Mesenchymal stem cell (in vitro differentiated cells and primary cell): ENCODE measurements around the gene SLC2A4RG.
"Not testable (repeated sequence)": the region's sequence is repeated elsewhere in the genome, so short reads cannot be mapped to it uniquely, and the experiment has no call there.

Source experiments
- DNase-seq: peaks from one replicate; pipeline ENCODE4 v3.0.0-alpha.2; 2013
- H2AFZ ChIP-seq: one replicate; pipeline ENCODE4 v1.6.1; 2013; ENCODE audit warnings: low read depth, mild to moderate bottlenecking, control low read depth, inconsistent platforms, low read length, moderate library complexity
- H2AK5ac ChIP-seq: 2 replicates; pipeline ENCODE4 v1.6.1; 2013; ENCODE audit warnings: low read length, moderate library complexity, mild to moderate bottlenecking, inconsistent platforms; ENCODE audit not compliant: severe bottlenecking
- H2BK120ac ChIP-seq: one replicate; pipeline ENCODE4 v1.6.1; 2013; ENCODE audit warnings: low read depth, mild to moderate bottlenecking, inconsistent platforms, low read length, moderate library complexity
- H2BK12ac ChIP-seq, 2 experiments: one replicate each; pipeline ENCODE4 v1.6.1; 2013; ENCODE audit warnings: inconsistent platforms in 2 of 2, low read length in 2 of 2, mild to moderate bottlenecking in 2 of 2, moderate library complexity in 2 of 2, control low read depth in 1 of 2
- H2BK15ac ChIP-seq: one replicate; pipeline ENCODE4 v1.6.1; 2013; ENCODE audit warnings: mild to moderate bottlenecking, low read depth, inconsistent platforms; ENCODE audit not compliant: poor library complexity, severe bottlenecking
- H2BK5ac ChIP-seq: 2 replicates; pipeline ENCODE4 v1.6.1; 2013; ENCODE audit warnings: low read depth, mild to moderate bottlenecking, low read length, control low read depth, inconsistent platforms; ENCODE audit not compliant: poor library complexity, severe bottlenecking
- H3K14ac ChIP-seq, 2 experiments: one replicate each; pipeline ENCODE4 v1.6.1; 2013; ENCODE audit warnings: inconsistent platforms in 2 of 2, low read length in 2 of 2, control low read depth in 1 of 2, mild to moderate bottlenecking in 1 of 2, moderate library complexity in 1 of 2
- H3K18ac ChIP-seq, 2 experiments: one replicate each; pipeline ENCODE4 v1.6.1; 2013; ENCODE audit warnings: inconsistent platforms in 2 of 2, low read length in 2 of 2, control low read depth in 1 of 2, low read depth in 1 of 2, mild to moderate bottlenecking in 1 of 2
- H3K23ac ChIP-seq, 2 experiments: one replicate each; pipeline ENCODE4 v1.6.1; 2013; ENCODE audit warnings: inconsistent platforms in 2 of 2, low read length in 2 of 2, mild to moderate bottlenecking in 2 of 2, moderate library complexity in 2 of 2, control low read depth in 1 of 2
- H3K27ac ChIP-seq: 2 replicates; pipeline ENCODE4 v1.5.1; 2013; ENCODE audit warnings: mild to moderate bottlenecking, moderate library complexity, low read length, control low read depth, inconsistent platforms; ENCODE audit not compliant: poor library complexity, severe bottlenecking
- H3K27me3 ChIP-seq, 2 experiments: 2 replicates each; pipeline versions ENCODE4 v1.6.1 to v1.7.0; 2013; ENCODE audit warnings: low read length in 2 of 2, mild to moderate bottlenecking in 2 of 2, moderate library complexity in 2 of 2, control low read depth in 1 of 2, inconsistent platforms in 1 of 2; ENCODE audit not compliant: control insufficient read depth in 1 of 2, insufficient read depth in 1 of 2
- H3K36me3 ChIP-seq, 2 experiments: 2 replicates each; pipeline versions ENCODE4 v1.6.1 to v1.7.0; 2013; ENCODE audit warnings: low read length in 2 of 2, control low read depth in 1 of 2, inconsistent platforms in 1 of 2, low read depth in 1 of 2, mild to moderate bottlenecking in 1 of 2; ENCODE audit not compliant: insufficient read depth in 2 of 2, control insufficient read depth in 1 of 2
- H3K4ac ChIP-seq, 2 experiments: one replicate each; pipeline ENCODE4 v1.6.1; 2013; ENCODE audit warnings: inconsistent platforms in 2 of 2, low read length in 2 of 2, mild to moderate bottlenecking in 2 of 2, moderate library complexity in 2 of 2, control low read depth in 1 of 2, low read depth in 1 of 2
- H3K4me1 ChIP-seq: 2 replicates; pipeline ENCODE4 v1.6.1; 2013; ENCODE audit warnings: low read depth, low read length, control low read depth; ENCODE audit not compliant: control insufficient read depth, insufficient read depth
- H3K4me2 ChIP-seq: 2 replicates; pipeline ENCODE4 v1.6.1; 2013; ENCODE audit warnings: low read length, mild to moderate bottlenecking, inconsistent platforms; ENCODE audit not compliant: poor library complexity, severe bottlenecking
- H3K4me3 ChIP-seq, 2 experiments: 2 replicates each; pipeline versions ENCODE4 v1.5.1 to v1.7.0; 2013; ENCODE audit warnings: low read length in 2 of 2, mild to moderate bottlenecking in 2 of 2, control low read depth in 1 of 2, low read depth in 1 of 2; ENCODE audit not compliant: insufficient read depth in 1 of 2
- H3K79me1 ChIP-seq: replicated peaks from 2 replicates; pipeline ENCODE4 v1.6.1; 2013; ENCODE audit warnings: mild to moderate bottlenecking, control low read depth, low read length, inconsistent platforms; ENCODE audit not compliant: poor library complexity, severe bottlenecking
- H3K9ac ChIP-seq: 2 replicates; pipeline ENCODE4 v1.7.0; 2013; ENCODE audit warnings: mild to moderate bottlenecking, low read length, moderate library complexity
- H3K9me3 ChIP-seq: 2 replicates; pipeline ENCODE4 v1.7.0; 2013; ENCODE audit warnings: mild to moderate bottlenecking, low read length; ENCODE audit not compliant: control insufficient read depth
- H4K8ac ChIP-seq: one replicate; pipeline ENCODE4 v1.6.1; 2013; ENCODE audit warnings: inconsistent platforms, mild to moderate bottlenecking, low read length, moderate library complexity
- H4K91ac ChIP-seq: one replicate; pipeline ENCODE4 v1.6.1; 2013; ENCODE audit warnings: mild to moderate bottlenecking, low read length, inconsistent platforms
- WGBS: methylation state at CpG from one replicate; pipeline ENCODE4 v1.1.7; 2013; ENCODE audit warnings: mixed read lengths; 5-methylcytosine and 5-hydroxymethylcytosine counted together

SLC2A4RG gene

DNA sequence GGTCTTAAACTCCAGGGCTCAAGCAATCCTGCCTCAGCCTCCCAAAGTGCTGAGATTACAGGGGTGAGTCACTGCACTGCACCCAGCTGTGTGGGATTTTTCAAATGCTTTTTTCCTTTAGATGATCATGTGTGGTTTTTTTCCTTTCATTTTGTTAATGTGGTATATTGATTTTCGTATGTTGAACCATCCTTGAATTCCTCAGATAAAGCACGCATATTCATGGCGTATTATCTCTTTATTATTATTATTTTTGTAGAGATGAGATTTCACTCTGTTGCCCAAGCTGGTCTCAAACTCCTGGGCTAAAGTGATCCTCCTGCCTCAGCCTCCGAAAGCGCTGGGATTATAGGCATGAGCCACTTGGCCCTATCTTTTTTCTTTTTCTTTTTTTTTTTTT is 24.7 kb upstream of the SLC2A4RG start:
- WGBS = 100% methylated on average over 2 of the region's 5 CpGs
- H4K8ac ChIP-seq = no peak overlapping the region
- H3K79me1 ChIP-seq = peaks cover 12% of the 10 kb centered on the region
- no peak overlapping the region for H3K27ac ChIP-seq
- H2BK120ac ChIP-seq = no peak overlapping the region
- H4K91ac ChIP-seq = no peak overlapping the region
- H3K18ac ChIP-seq = no peak overlapping the region
- H3K27me3 ChIP-seq = no peaks in the 10 kb centered on the region
- no peaks in the 10 kb centered on the region for H3K4me1 ChIP-seq
- H2AFZ ChIP-seq = no peak overlapping the region
- no peak overlapping the region for H3K14ac ChIP-seq
- no peak overlapping the region for H3K4ac ChIP-seq
- H3K4me3 ChIP-seq = no peak overlapping the region
- no peak overlapping the region for H2BK15ac ChIP-seq
- no peak for DNase-seq
- H2AK5ac ChIP-seq = no peak overlapping the region
- H2BK5ac ChIP-seq = no peak overlapping the region
- no peak overlapping the region for H2BK12ac ChIP-seq
- H3K9me3 ChIP-seq = peaks cover 32% of the 10 kb centered on the region
- no peak overlapping the region for H3K4me2 ChIP-seq
- H3K9ac ChIP-seq = no peak overlapping the region
- no peak overlapping the region for H3K23ac ChIP-seq
- peaks cover 62 to 83% of the 10 kb centered on the region in 2 experiments for H3K36me3 ChIP-seq

DNA sequence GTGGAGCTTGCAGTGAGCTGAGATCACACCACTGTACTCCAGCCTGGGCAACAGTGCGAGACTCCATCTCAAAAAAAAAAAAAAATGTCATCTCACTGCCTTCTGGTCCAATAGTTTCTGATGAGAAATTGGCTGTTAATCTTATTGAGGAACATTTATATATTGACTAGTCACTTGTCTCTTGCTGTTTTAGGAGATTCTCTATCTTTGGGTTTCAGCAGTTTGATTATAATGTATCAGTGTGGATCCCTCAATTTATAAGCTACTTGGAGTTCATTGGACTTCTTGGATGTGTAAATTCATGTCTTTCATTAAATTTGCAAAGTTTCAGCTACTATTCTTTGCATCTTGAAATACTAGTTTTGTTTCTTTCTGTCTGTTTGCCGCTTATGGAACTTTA is 20.6 kb upstream of the SLC2A4RG start:
- H2AFZ ChIP-seq = no peak overlapping the region
- no peak for DNase-seq

DNA sequence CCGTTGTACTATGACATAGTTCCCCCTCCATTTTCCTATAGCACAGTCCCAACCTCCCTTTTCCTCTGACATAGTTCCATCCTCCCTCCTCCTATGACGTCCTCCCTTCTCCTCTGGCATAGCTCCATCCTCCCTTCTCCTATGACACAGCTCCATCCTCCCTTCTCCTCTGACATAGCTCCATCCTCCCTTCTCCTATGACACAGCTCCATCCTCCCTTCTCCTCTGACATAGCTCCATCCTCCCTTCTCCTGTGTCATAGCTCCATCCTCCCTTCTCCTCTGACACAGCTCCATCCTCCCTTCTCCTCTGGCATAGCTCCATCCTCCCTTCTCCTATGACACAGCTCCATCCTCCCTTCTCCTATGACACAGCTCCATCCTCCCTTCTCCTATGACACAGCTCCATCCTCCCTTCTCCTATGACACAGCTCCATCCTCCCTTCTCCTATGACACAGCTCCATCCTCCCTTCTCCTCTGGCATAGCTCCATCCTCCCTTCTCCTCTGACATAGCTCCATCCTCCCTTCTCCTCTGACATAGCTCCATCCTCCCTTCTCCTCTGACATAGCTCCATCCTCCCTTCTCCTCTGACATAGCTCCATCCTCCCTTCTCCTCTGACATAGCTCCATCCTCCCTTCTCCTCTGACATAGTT is 16.5 kb upstream of the SLC2A4RG start:
- H3K14ac ChIP-seq, H2BK12ac ChIP-seq, H2BK5ac ChIP-seq, H3K4me3 ChIP-seq, H3K4ac ChIP-seq, H3K18ac ChIP-seq, H3K4me1 ChIP-seq, H3K27me3 ChIP-seq, H2AFZ ChIP-seq, H2BK15ac ChIP-seq, H3K4me2 ChIP-seq, H3K9ac ChIP-seq, H2BK120ac ChIP-seq, H3K23ac ChIP-seq, H4K8ac ChIP-seq, H4K91ac ChIP-seq, DNase-seq, H3K27ac ChIP-seq, H2AK5ac ChIP-seq: not testable (repeated sequence)
- H3K36me3 ChIP-seq = peaks cover 41% of the 10 kb centered on the region in 2 experiments
- peaks cover 29% of the 10 kb centered on the region for H3K79me1 ChIP-seq
- peaks cover 17% of the 10 kb centered on the region for H3K9me3 ChIP-seq
- 98% methylated on average over 2 of the region's 2 CpGs for WGBS

More for the DNA sequence above, 20.6 kb upstream of the SLC2A4RG start:
- Histone ChIP-seq H3K9ac (no peak overlapping the region), H3K23ac (no peak overlapping the region), H2BK12ac (no peak overlapping the region), H2AK5ac (no peak overlapping the region), H3K9me3 (peaks cover 28% of the 10 kb centered on the region), H3K14ac (no peak overlapping the region), H2BK5ac (no peak overlapping the region), H3K18ac (no peak overlapping the region), H3K27me3 (no peaks in the 10 kb centered on the region), H3K36me3 (peaks cover 56 to 66% of the 10 kb centered on the region in 2 experiments), H2BK15ac (no peak overlapping the region), H3K4me1 (no peaks in the 10 kb centered on the region), H3K27ac (no peak overlapping the region), H3K4ac (no peak overlapping the region), H3K4me3 (peak overlapping the region in 1 of 2 experiments; percentile 10), H4K91ac (no peak overlapping the region), H3K4me2 (no peak overlapping the region), H3K79me1 (peaks cover 26% of the 10 kb centered on the region), H4K8ac (no peak overlapping the region), H2BK120ac (no peak overlapping the region)
- 100% methylated on average over 1 of the region's 2 CpGs for WGBS

DNA sequence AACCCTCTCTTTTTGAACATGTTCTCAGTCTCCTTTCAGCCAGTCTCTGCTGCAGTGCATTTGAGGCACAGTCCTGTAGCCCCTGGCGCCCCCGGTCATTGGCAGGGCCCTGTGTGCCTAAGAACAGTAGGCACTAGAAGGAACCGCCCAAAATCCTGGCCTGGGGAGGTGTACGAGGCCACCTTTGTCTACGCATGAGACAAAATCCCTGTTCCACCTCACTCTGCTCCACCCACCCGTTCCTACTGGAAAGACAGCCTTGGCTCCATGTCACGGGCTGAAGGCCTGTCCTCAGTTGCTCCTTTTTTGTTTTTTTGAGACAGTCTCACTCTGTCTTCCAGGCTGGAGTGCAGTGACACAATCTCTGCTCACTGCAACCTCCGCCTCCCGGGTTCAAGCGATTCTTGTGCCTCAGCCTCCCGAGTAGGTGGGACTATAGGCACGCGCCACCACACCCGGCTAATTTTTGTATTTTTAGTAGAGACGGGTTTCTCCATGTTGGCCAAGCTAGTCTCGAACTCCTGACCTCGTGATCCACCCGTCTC is 9.3 kb upstream of the SLC2A4RG start:
- not testable (repeated sequence) for H3K4me3 ChIP-seq, H3K18ac ChIP-seq, H3K9ac ChIP-seq, H3K4ac ChIP-seq, H2BK15ac ChIP-seq, H2BK12ac ChIP-seq, H4K8ac ChIP-seq, H3K4me2 ChIP-seq, H3K14ac ChIP-seq, DNase-seq, H3K27me3 ChIP-seq, H3K9me3 ChIP-seq, H2AFZ ChIP-seq, H2AK5ac ChIP-seq, H3K27ac ChIP-seq, H3K23ac ChIP-seq, H4K91ac ChIP-seq, H2BK120ac ChIP-seq, H2BK5ac ChIP-seq
- WGBS = 97% methylated on average over 18 of the region's 18 CpGs
- Histone ChIP-seq H3K4me1 (peaks cover 13% of the 10 kb centered on the region), H3K79me1 (peaks cover 31% of the 10 kb centered on the region), H3K36me3 (peaks cover 43 to 55% of the 10 kb centered on the region in 2 experiments)
